Measurements from ENCODE around the gene ACTL7B. TPM values are rescaled to one million over a fixed set of nuclear protein-coding genes. Genes with fewer than 3 reads are reported as not detected.

The ACTL7B gene
- total RNA-seq, 1 donor from 2014 or later, result not detected

GRCh38 chr9:108811944-108812343, 43.8 kb downstream of the ACTL7B start:
- no peaks in the 10 kb centered on the region for H3K36me3 Mint-ChIP-seq (ENCODE audit: low read depth)
- peaks cover 13% of the 10 kb centered on the region for H3K4me1 Mint-ChIP-seq
- peaks cover 7% of the 10 kb centered on the region for H3K27me3 Mint-ChIP-seq (ENCODE audit: low read depth)
- no peaks in the 10 kb centered on the region for H3K9me3 Mint-ChIP-seq
- no peak overlapping the region for H3K27ac Mint-ChIP-seq (ENCODE audit: unreplicated experiment)
- H3K4me3 Mint-ChIP-seq, result no peak overlapping the region
- no peak for TF ChIP-seq CTCF (conservative IDR thresholded peaks at IDR 0.05)
- DNase-seq (ENCODE audit: low read depth, low spot score), result no peak

GRCh38 chr9:108809269-108809668, 46.5 kb downstream of the ACTL7B start:
- Mint-ChIP-seq H3K27ac (ENCODE audit: unreplicated experiment) (no peak overlapping the region), H3K4me1 (no peaks in the 10 kb centered on the region), H3K9me3 (no peaks in the 10 kb centered on the region), H3K27me3 (ENCODE audit: low read depth) (peaks cover 10% of the 10 kb centered on the region), H3K4me3 (no peak overlapping the region), H3K36me3 (ENCODE audit: low read depth) (no peaks in the 10 kb centered on the region)
- DNase-seq (ENCODE audit: low read depth, low spot score), result no peak
- TF ChIP-seq CTCF (conservative IDR thresholded peaks at IDR 0.05), result no peak

Other genes starting within 250 kb of the ACTL7B start
- gene ACTL7A, start 6.3 kb upstream of the ACTL7B start, total RNA-seq, result not detected in 2 replicates
- gene ELP1, start 78.1 kb upstream of the ACTL7B start, total RNA-seq, result 42.0 and 48.9 TPM in 2 replicates
- 12.1 and 14.1 TPM in 2 replicates for gene ABITRAM, start 78.4 kb upstream of the ACTL7B start, total RNA-seq
- gene CTNNAL1, start 157.5 kb upstream of the ACTL7B start, total RNA-seq, result 61.9 and 63.6 TPM in 2 replicates

Data from neural crest cell (in vitro differentiated cells).